GM19035 (cell line): ENCODE measurements around the gene CENPF.
"Not testable (repeated sequence)": the region's sequence is repeated elsewhere in the genome, so short reads cannot be mapped to it uniquely, and the experiment has no call there.

Experiments used
- ATAC-seq: cut with Tn5 transposase; IDR thresholded peaks from one replicate; pipeline ENCODE4 v1.9.1; 2021; ENCODE audit not compliant: unreplicated experiment

Gene CENPF

DNA sequence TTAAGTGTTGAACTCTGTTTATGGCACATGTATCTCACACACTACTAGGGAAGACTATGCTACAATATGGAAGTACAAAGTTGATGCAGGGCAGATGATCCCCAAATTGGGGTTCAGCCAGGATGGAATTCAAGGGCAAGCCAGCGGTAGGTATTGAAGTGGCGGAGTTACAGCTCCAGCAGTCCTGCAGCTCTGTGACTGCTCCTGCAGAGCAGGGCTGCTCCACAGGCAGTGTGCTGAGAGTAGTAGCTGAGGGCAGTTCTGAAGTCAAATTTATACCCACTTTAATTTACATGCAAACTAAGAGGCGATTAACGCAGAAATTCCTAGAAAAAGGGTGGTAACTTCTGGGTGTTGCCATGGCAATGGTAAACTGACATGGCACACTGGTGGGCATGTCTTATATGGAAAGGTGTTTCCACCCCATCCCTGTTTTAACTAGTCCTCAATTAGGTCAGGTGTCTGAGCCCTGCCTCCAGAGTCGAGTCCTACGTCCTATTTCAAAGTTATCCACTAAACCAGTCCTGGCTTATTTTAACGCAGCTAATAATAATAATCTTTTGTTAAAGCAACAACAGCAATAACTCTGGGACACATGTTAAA, 20.6 kb upstream of the CENPF start:
- no peak for ATAC-seq

DNA sequence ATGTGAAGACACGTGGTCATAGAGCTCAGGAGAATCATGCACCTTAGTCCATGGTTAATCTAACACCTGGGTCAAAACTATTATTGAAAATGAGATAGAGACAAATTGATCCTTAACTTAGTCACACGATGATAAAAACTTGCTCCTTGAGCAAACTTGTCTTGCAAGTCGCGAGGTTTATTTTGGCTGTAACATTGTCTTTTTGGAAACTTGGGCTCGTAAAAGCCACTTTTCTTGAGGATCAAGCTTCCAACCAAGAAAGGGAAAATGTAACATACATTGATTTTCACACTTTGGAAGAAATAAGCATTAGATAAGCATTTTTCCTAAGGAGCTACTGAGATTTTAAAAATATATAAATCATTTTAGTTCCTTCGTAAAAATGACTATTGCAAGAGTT, 19.9 kb upstream of the CENPF start:
- ATAC-seq: no peak

DNA sequence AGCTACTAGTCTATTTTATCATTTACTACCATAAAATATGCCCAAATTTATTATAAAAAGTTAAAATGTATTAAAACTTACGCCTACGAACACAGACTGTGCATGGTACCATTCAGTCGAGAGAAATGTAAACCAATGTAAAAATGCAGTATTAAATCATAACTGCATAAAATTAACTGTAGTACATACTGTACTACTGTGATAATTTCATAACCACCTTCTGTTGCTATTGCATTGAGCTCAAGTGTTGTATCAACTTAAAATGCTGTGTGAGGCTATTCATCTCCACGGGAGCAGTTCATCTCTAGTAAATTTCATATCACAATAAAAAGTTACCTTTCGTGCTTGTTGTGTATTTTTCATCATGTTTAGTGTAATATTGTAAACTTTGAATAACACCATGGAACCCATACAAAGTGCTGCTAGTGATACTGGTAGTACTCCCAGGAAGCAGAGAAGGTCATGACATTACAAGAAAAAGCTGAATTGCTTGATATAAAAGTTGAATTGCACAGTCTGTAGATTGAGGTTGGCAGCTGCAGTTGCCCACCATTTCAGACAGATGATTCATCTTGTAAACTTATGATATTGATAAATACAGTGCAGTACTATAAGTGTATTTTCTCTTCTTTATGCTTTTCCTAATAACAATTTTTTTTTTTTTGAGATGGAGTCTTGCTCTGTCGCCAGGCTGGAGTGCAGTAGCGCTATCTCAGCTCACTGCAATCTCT, 19.0 kb upstream of the CENPF start:
- no peak for ATAC-seq

DNA sequence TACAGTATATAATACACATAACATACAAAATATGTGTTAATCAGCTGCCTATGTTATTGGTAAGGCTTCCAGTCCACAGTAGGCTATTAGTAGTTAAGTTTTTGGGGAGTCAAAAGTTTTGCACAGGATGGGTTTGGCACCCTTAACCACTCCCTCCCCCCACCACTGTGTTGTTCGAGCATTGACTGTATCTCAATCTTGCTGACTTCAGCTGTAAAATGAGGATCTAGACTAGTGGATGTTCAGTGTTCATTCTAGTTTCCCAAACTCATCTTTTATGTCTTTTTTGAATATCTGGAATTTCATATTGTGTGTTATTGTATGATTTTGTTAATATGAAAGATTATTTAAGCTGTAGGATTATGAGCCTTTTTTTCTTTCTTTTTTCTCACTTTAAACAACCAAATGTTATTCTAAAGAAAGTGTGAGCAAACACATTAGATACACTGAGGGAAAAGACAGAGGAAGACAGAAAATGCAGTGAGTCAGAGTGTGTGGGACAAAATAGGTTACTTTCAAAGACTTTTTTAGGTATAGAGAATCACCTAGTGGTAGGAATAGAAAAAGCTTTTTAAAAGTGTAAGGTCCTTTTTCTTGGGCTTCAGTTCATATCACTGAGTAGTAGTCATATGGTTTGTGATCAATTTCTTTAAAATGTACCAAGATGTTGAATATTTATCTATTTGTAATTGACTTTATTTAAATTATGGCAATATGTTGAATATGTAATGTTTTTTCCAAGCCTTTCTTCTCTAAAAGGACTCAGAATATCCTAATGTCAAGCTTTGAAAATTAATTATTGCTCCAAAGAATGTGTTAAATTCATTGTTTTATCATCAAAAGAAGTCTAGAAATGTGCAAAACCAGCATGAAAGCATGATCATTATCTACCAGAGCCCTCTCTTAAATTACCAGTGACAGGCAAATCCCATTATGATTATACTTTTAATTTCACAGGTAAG, 17.9 kb upstream of the CENPF start:
- peak; percentile 80 for ATAC-seq

DNA sequence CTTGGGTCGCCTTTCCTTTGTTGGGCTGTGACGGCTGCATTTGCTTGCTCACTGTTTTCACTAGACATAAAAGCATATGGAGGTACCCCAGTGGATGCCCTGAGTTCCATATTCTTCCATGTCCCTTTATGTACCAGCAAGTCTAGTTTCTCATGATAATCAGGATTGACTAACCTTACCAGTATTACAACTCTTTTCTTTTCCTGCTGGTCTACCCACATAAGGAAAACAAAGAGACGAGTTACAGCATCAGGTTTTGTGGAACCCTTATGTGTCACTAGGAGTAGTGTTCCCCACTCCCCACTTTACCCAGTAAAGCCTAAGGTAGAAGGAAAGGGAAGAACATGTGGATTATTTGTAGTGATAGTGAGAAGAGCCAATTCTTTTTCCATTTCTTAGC, 16.4 kb upstream of the CENPF start:
- no peak for ATAC-seq

DNA sequence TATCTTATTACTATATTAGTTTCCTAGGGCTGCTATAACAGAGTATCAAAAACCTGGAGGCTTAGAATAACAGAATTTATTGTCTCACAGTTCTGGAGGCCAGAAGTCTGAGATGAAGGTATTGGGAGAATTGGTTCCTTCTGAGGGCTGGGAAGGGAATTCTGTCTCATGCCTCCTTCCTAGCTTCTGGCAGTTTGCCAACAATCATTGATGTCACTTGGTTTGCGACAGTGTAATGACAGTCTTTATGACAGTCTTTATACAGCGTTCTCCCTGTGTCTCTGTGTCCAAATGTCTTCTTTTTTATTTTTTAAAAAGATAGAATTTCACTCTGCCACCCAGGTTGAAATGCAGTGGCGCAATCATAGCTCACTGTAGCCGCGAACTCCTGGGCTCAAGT, 15.8 kb upstream of the CENPF start:
- ATAC-seq: no peak

DNA sequence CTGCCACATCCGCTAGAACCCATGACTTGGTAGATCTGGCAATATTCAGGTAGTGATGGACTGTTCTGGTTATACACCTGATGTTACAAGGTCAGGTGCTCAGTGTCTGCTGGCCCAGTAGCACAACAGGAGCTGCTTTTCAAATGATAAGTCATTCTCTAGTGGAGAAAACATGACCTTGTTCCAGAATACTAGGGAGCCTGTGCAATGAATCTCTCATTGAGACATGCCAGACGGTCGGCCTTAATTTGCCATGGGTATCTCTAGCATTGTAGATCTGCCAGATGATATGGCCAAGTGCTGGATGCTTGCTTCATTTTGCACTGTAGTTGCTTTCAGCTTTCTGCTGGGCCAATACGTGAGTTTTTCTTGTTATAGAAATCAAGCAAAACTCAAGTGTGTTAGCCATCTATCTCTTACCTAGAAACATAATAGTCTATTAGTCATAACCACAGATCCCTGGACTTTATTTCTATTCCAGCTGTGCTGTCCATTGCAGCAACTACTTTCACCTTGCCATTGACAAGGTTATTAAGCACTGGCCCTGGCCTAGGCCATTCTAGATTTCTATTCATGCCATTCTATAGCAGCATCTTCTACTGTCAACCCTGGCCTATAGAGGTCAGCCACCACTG, 13.9 kb upstream of the CENPF start:
- ATAC-seq: no peak

DNA sequence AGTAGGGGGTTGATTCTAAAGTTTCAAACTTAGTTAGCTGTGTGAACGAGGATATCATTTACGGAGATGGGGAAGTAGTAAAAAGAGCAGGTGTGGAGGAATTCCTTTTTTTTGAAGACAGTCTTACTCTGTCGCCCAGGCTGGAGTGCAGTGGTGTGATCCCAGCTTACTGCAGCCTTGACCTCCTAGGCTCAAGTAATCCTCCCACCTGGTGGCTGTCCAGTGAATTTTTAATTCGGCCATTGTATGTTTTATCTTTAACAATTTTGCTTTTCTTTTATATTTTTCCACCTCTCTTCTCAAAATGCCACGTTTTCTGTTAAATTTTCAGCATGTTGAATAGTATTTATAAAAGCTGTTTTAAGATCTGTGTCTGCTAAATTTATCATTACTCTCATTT, 12.3 kb upstream of the CENPF start:
- no peak for ATAC-seq

DNA sequence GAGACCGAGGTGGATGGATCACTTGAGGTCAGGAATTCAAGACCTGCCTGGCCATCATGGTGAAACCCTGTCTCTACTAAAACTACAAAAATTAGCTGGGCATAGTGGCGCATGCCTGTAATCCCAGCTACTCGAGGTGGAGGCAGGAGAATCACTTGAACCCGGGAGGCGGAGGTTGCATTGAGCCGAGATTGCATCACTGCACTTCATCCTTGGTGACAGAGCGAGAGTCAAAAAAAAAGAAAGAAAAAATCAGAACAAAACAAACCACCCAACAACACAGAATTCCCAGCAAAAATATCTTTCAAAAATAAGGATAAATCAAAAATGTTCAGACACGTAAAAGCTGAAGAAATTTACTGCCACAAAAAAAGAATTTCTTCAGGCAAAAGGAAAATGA, 11.1 kb upstream of the CENPF start:
- ATAC-seq: not testable (repeated sequence)

DNA sequence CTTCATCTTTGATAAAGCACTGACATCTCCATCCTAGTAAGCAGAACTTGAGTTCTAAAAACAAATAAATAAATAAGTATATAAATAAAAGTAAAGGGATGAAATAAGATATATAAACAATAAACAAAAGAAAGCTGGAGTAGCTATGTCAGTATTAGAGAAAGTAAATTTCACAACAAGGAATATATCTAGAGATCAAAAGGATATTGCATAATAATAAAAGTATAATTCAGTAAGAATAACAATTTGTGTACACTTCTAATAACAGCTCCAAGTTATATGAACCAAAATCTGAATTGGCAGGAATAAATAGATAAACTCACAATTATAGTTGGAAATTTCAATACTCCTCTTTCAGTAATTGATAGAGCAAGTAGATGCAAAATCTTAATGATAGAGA, 9.8 kb upstream of the CENPF start:
- ATAC-seq: no peak

DNA sequence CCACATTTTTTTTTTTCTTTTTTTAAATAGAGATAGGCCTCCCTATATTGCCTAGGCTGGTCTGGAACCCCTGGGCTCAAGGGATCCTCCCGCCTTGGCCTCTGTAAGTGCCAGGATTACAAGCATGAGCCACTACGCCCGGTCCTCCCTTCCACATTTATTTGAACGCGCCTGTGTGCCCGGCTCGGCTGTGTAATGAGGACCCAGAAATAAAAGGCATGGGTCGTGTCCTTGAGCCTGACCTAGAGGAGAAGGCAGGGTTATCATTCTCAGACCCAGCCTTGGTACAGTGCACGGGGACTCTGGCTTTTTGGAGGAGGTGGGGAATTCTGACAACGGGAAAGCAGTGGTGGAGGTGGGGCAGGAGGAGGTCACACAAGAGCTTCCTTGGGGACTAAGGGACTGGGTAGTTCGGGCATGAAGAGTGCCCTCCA, 841 bp downstream of the CENPF start:
- ATAC-seq: no peak

DNA sequence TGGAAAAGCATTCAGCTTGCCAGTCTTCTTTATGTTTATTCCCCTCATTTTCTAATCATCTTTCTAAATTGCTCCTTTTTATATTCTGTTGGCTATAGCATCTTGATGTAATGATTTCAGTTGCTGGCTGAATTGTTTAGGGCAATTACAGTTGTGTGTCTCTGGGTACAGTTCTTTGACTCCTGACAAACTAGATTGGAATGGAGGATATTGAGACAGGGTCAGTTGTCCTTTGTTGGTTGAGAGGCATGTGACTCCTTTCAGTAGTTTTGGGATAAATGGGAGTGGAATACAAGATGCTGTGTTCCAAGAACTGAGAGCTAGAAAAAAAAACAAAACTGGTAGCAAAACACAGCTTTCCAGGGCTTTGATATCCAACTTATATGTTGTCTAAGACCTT, 1.5 kb downstream of the CENPF start:
- no peak for ATAC-seq

DNA sequence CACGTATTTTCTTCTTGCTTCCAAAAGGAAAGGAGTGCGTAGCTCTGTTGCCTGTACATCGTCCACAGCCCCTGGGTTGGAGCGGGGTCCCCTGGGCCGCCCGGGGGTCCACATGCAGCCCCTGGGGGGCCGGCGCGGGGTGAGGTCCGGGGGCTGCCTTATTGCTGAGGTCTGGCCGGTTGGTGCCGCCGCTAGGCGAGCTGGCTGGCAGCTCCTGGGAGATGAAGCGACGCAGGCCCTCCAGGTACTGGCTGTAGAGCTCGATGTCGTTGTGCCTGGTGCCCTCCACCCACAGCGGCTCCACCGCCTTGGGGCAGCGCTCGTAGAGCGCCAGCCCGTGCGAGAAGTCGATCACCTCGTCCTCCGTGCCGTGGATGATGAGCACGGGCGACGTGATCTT, 2.5 kb downstream of the CENPF start:
- ATAC-seq: not testable (repeated sequence)

DNA sequence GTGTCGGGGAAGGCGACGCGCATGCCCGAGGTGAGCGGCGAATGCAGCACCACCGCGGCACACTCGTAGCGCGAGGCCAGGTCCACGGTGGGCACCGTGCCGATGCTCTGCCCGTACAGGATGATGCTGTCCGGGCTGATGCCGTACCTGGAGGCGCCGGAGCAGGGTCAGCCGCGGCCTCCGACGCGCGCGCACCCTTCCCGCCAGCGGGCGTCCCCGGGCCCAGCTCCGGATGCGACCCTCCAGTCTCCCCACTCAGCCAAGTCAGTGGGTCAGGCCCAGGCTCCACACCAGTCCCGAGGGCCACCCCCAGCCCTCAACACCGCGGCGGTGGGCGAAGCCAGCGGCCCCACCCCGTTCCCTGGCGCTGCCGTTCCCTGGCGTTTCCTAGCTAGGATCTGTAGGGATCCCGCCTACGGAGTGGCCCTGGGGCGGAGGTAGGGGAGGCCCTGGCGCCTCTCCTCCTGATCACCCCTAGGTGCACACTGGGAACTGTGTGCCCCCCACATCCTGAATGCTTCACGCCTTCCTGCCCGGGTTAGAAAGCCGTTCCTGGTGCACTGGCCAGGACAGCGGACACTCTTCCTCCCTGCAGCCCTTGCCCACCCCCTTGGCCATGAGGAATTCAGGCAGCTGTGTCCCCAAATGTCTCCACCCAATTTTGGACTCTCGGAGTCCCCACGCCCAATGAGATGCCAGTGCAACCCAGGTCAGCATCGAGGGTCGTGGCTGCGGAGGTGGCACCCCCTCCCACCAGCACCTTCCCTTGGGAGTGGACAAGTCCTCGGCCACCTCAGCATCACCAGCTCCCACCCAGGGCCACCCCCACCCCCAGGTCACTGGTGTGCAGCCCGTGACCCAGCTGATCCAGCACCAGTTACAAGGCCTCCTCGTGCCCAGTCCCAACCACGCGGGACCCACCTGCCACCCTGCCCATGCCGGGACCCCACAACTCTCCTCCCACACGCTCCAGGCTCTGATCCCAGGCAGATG, 3.2 kb downstream of the CENPF start:
- ATAC-seq: not testable (repeated sequence)

DNA sequence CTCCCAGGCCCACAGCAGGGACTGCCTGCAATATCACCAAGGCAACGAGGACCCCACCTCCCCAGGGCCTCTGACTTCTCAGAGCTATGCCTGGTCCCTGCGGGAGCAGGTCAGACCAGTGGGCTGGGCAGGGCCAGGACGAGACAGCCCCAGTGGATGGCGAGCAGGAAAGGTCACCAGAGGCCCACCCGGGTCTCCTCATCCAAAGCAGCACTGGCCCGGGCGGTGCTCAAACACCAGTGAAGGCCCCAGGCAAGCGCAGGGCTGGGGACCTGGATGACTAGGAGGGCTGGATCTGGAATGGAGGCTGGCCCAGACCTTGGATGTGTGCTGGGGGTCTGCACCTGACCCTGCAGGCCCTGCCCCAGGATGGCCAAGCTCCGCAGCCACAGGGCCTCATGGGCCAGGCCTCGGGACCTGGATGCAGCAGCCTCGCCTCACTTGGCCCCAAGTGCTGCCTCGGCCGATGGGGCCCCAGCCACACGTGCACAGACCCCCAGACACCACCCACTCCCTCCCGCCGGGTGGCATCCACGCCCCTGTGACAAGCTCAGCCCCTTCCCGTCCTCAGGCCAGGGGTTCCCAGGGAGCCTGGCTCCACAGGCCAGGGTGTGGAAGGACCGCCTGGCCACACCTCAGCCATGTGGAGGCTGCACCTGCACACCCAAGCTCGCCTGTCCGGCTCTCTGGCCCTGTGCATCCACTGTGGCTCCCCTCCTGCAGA, 4.7 kb downstream of the CENPF start:
- ATAC-seq: not testable (repeated sequence)

DNA sequence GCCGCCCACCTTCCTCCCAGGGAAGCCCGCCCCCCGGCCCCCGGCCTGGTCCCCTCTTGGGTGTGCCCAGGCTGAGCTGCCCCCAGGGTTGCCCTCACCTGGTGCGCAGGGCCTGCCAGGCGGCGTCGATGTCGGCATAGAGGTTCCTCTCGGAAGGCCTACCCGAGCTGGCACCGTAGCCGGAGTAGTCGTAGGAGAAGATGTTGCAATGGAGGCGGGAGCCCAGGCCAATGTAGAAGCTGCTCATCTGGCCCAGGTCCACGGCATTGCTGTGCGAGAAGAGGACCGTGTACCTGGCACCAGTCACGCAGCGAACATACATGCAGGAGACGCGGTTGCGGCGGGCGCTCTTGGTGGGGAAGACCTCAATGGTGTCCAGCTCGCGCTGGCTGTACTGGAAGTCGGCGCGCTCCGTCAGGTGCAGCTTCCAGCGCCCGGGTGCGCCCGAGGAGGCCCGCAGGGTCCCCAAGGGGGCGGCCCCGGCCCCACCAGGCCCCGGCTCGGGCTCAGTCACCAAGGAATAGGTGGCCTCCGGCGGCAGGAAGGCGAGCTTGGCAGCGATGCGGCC, 5.3 kb downstream of the CENPF start:
- ATAC-seq: not testable (repeated sequence)

DNA sequence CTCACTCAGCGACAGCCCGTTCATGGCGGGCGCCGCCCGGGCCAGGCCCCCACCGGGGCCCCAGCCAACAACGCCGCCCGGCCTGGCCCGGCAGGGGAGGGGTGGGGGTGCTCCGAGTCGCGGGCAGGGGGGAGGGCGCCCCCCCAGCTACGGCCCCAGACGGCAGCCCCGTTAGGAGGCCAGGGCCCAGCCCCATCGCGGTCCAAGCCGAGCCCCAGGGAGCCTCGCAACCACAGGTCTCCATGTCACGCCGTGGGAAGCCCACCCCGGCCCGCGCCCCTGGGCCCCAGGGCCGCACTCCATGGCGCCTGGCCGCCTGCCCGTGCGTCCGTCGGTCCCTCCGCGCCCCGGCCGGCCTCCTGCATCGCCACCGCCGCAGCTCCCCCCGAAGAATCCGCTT, 5.8 kb downstream of the CENPF start:
- not testable (repeated sequence) for ATAC-seq

DNA sequence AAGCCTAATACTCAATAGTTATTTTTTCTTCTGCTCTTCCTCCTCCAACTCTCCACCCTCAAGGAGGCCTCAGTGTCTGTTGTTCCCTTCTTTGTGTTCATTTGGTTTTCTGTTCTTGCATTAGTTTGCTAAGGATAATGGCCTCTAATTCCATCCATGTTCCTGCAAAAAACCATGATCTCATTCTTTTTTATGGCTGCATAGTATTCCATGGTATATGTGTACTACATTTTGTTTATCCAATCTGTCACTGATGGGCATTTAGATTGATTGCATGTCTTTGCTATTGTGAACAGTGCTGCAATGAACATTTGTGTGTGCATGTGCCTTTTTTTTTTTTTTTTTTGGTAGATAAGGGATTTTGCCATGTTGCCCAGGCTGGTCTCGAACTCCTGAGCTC, 6.7 kb downstream of the CENPF start:
- ATAC-seq: no peak

DNA sequence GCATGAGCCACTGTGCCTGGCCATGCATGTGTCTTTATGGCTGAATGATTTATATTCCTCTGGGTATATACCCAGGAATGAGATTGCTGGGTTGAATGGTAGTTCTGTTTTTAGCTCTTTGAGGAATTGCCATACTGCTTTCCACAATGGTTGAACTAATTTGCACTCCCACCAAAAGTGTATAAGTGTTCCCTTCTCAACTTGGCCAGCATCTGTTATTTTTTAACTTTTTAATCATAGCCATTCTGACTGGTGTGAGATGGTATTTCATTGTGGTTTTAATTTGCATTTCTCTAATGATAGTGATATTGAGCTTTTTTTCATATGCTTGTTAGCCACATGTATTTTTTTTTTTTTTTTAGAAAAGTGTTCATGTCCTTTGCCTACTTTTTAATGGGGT, 7.1 kb downstream of the CENPF start:
- ATAC-seq: not testable (repeated sequence)
